Dedifferentiated amniotic fluid mesenchymal stem cell (primary cell): Measurements from ENCODE around the gene CAMTA1.

Experiments
- DNase-seq: peaks from one replicate; pipeline ENCODE4 v3.0.0-alpha.2; 2016; ENCODE audit errors: extremely low spot score

Gene CAMTA1

DNA sequence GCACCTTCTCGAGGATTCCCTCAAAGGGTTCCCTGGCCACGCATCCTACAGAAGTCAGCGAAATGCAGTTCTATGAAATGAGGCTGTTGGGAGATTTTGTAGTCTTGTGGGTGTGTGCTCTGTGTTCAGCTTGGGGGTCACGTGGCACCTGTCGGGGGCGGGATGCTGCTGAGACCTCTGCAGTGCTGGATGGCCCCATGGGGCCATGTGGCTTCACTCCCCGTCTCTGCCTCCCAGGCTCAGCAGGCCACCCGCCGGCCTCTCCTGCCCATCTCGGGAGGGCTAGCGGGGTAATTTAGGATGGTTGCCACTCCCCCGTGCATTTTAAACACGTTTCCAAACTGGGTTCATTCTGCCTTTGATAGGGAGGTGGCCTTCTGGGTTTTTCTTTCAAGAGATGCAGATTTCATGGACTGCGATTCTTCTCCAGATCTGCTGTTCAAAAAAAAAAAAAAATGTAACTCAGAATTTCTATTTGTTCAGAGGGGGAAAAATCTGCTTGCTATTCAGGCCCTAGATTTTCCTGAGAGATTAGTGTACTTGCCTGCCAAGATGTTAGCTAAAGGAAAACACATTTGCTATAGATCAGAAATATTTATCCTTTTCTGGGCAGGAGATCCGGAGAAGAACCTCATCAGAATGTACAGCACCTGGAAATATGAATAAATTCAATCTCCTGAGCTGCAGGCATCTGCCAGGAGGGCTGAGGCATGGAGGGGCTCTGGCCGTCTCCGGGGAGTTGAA lies 708.6 kb downstream of the CAMTA1 start:
- no peak for DNase-seq

DNA sequence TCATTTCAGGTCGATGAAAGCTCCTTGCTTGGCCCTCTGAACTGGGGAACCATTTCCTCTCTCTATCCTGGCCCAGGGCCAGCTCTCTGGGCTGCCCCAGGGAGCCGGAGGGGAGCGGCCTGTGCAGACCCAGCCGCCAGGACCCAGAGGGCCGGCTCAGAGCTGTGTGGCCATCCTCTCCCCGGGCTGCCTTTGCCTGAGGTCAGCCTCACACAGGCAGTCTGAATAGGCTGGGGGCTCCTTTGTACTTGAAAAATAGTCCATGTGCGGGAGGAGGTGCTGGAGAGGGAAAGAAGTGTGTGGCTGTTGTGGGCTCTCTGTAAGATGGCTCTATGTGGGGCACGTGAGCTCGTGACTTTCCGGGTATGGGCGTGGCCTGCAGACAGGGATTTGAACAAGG lies 710.7 kb downstream of the CAMTA1 start:
- DNase-seq = no peak

DNA sequence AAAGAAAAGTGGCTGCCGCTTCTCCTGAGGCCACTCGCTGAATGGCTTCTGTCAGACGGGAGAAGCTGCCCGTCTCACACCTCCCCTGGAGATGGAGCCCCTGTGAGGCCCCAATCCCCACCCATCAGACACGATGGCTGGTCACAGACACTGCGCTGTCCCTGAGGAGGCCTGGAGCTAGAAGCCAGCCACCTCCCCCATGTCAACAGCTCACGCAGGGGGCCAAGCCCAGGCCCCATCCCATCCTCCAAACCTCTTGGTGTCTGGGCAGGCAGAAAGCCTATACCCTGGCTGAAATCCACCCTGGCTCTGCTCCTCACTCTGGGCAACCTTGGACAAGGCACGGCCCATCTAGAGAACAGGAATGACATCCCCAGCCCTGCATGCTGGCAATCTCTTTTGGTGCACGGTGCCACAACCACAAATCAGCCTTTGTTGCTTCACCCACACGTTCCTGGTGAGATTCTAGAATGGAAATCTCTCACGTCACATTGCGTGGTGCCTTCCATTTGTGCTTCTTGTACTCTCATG lies 711.9 kb downstream of the CAMTA1 start:
- DNase-seq = no peak

DNA sequence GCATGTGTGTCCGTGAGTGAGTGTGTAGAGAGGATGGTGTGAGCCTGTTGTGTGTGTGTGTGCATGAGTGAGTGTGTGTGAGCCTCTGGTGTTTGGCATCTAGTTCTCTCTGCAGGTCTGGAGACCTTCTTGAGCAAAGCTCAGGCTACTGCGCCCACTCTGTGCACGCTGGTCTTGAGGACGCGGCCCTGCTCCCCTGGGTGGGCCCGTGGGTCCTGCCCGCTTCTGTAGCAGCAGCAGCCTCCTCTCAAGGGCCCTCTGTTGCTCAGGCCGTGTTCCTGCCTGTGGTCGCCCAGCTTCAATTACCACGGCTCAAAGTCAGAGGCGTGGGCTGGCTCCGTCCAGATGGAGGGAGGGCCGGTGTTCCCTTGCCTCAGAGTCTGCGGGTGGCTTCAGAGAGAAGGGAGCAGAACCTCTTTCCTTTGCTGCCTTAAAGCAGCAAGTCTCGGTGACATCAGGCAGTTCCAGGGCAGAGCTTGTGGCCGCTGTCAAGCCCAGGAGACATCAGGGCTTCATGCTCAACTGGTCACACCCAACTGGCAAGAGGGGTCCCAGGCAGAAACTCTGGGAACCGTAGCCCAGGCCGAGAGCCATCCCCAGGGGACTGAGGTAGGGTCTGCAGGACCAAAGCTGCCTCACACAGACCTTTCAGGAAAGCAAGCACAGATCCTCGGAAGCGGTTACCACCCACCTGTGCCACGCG lies 715.3 kb downstream of the CAMTA1 start:
- no peak for DNase-seq

DNA sequence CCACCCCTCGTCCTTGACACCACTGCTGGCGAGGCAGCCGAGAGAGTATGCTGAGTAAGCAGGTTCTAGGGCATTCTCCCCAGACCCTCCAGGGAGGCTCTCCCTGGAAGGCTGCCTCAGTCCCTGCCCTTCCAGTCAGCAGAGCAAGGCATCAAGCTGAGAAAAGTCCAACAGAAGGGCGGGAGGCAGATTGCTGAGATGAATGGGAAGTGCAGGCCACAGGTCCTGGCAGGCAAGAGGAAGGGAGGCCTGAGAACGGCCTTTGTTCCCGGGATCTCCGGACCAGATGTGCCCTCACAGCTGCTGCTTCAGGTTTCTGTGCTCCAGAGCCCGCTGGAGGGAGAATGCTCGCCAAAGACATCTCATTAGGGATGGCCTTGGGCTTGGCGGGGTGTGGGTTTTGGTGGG lies 715.8 kb downstream of the CAMTA1 start:
- DNase-seq = no peak

DNA sequence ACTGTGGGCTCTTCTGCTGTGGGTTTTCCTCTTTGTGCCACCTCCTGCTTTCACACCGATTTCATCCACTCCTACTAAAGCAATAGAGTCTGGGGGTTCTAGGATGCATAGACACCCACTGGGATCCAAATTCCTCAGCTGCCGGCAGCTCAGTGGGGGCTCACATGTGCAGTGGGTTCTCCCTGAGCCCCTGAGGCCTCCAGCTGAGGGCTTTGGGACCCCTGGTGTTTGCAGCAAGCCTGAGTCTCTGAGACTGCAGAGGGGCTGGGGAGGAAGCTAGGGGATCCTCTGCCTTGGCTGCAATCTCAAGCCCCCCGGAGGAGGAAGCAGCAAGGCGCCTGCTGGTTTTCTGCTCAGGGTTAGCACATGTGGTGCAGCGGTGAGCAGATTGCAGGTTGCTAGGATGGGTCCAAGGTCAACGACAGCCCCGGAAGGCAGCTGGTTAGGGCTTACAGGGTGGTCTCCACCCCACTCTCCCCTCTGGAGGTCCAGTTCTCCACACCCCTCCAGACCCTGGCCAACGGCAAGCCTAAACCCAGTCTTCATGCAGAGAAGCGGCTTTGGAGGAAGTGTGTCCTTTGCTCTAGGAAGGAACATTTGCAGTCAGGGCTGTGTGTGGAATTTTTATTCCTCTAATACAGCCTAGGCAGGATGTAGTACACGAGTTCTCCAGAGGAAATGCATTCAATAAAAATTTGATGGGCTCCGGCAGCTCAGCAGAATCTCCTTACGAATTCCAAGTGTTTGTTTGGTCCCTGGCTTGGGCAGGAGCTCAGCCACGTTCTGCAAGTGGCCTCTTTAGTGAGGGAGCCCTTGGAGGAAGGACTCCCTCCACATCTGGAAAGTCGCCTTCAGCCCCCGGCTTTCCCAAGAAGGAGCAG lies 716.7 kb downstream of the CAMTA1 start:
- DNase-seq = no peak

DNA sequence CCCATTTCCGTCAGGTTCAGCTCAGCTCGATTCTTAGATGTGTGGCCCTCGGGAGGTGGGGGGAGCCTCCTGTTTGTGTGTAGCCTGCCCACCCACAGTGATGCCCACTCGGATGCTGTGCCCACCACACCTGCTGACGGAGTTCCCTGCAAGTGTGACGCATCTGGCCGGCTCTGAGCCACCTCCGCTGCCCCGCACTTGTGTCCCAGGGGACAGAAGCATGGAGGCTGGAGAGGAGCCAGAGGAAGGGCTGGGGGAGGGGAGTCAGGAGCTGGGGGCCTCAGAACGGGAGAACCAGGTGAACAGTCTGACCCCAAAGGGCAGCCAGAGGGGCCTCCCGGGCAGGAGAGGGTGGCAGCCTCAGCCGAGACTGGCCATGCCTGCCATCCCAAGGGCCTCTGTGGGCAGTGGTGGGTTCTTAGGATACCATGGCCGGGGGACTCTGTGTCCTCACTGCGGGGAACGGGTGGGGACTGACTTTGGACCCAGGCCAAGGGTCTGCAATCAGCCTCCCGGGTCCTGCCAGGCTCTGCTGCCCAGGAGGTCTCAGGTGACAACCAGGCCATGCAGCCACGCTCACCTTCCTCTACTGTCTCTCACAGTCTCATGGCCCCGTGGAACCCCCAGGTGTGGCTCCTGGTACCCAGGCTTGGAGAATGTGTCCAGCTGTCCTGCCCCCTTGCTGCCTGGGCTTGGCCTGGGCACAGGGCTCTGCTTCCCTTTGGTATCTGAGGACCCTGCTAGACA lies 718.6 kb downstream of the CAMTA1 start:
- no peak for DNase-seq

DNA sequence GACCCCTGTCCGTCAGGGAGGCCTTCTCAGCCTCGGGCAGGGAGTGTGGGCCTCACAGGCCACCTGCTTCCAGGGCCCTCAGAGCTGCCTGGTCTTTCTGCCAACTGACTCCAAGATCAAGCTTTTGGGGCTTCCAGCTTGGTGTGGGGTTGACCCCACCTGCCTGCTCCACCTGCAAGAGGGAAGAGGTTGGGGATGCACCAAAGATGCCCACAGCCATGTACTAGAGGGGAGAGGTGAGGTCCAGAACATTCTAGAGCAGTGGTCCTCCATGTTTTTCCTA lies 719.1 kb downstream of the CAMTA1 start:
- DNase-seq = no peak

DNA sequence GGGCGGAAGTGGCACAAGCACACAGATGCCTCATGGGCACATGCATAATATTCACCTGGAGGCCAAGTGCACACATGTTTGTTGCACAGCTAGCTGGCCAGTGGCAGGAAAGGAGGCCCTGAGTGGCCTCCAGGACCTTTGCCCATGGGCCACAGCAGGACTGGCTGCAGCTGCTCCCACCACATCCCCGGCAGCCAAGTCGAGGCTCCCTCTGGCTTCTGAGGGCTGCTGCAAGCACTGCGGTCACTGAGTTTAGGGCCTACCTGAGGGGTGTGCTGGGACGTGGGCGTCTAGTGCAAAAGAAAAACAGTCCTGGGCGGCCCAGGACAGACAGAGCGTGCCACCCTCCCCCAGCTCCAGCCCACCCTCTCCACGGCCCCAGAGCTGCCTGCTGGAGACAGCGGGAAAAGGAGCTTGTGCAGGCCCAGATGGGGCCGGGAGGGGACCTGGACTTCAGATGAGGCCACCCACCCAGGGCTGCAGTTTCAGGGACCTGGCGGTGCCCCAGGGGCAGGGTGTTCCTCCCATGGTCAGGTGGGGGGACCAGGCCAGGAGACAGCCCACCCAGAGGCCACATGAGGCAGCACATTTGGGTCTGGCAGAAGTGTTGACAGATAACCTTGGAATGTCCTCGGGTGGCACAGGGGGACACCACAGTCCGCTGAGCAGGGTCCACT lies 720.0 kb downstream of the CAMTA1 start:
- DNase-seq = no peak

DNA sequence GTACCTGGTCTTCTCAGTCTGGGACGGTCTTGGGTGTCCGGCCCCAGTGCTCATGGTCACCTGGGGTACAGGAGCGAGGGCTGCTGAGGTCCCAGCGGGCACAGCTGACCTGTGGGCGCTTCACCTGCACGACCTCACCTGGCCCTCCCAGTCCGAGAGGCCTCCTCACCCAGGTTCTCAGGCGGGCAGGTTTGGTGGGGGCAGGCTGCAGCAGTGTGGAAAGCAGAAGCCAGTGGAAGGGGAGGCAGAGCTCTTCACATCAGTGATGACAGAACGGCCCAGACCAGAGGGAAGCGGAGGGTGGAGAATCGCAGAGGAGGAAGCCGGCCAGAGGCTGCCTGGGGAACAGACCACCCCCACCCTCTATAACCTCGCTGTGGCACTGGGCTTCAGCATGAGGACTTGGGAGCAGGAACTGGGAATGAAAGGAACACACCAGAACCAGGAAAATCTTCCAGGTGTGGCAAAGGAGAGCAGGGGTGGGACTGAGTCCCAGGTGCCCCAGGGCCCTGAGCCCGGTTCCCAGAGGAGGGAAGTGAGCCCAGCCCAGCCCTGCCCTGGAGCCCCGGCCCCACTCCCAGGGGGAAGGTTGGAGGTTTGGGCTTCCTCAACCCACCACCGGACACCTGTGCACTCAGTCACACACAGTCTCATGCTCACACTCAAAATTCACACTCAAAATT lies 720.7 kb downstream of the CAMTA1 start:
- no peak for DNase-seq

DNA sequence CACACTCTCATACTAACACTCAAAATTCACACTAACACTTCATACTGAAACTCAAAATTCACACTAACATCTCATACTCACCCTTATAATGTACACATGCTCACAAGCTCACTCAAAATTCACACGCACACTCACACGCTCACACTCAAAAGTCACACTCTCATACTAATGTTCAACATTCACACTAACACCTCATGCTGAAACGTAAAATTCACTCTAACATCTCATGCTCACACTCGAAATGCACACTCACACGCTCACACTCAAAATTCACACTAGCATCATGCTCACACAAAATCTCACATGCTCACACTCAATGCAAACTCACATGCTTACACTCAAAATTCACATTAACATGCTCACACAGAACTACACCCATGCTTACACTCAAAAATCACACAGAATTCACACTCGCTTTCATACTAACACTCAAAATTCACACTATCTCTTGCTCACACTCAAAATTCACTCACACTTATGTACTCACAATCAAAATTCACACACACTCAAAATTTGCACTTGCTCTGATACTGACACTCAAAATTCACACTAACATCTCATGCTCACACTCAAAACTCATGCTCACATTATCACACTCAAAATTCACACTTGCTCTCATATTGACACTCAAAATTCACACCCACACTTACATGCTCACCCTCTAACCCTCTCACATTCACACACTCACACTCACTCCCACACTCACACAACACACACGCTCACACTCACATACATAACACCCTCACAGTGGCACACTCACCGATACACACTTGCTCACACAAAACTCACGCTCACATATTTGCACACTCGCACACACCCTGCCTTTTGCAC lies 721.4 kb downstream of the CAMTA1 start:
- no peak for DNase-seq

DNA sequence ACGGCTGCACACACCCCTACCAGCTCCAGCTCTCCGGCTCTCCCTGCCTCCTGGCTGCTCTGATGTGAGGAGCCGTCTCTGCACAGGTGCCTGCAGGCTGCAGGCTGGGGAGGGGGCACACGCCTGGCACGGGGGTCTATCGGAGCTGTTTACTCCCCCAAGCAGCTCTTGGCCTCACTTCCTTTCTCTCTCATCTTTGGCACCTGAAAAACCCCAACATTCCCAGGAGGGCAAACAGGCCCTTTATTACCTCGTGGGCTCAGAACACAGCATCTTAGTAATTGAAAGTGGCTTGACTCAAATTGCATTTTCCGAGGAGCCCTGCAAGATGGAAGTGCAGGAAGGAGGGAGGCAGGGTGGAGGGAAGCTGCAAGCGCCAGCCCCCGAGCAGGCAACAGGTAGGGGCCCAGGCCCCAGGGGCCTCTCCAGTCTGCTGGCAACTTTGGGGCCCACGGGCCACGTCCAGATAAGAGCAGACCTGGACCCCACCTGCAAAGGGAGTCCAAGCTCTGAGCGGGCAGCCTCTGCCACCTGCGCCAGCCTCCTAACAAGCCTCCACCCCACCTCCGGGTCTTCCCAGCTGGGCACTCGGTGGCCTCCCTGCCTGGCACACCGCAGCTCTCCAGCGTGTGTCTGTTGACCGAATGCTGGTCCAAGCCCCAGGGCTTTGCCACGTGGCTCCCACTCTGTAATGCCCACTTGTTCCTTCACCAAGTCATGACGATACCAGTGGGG lies 722.2 kb downstream of the CAMTA1 start:
- no peak for DNase-seq

DNA sequence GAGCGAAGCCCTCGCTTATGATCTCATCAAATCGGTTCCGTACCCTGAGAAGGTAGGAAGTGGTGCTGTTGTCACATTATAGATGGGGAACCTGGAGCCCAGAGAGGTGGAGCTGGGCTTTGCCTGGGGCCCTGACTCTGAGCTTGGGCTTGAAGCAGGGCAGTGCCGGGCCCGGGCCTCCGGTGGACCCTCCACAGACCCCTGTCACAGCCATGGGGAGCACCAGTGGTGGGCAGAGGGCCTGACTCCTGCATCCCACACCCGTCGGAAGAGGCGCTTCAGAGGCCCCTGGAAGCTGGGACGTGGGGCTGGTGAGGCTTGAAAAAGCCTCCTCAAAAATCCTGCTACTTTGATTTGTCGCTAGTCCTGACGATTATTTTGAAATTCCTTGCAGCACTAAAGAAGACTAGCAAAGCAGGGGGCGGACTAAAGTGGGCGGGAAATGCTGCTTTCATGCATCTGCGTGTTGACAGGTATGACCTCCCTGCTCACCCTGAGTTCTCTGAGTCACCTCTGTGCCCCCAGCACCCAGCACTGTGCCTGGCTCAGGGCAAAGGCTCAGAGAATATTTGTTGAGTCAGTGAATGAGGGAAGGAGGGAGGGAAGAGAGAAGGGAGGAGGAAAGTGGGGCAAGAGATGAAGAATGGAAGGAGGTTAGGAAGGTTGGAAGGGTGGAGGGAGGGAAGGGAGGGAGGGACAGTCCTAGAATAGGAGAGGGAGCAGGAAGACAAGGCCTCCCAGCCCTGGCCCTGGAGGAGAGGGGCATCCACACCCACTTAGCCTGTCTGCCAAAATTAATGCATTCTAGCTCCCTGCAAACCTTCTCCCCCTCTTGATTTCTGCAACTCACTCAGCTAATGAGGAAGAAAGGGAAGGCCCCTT lies 723.0 kb downstream of the CAMTA1 start:
- DNase-seq = no peak

DNA sequence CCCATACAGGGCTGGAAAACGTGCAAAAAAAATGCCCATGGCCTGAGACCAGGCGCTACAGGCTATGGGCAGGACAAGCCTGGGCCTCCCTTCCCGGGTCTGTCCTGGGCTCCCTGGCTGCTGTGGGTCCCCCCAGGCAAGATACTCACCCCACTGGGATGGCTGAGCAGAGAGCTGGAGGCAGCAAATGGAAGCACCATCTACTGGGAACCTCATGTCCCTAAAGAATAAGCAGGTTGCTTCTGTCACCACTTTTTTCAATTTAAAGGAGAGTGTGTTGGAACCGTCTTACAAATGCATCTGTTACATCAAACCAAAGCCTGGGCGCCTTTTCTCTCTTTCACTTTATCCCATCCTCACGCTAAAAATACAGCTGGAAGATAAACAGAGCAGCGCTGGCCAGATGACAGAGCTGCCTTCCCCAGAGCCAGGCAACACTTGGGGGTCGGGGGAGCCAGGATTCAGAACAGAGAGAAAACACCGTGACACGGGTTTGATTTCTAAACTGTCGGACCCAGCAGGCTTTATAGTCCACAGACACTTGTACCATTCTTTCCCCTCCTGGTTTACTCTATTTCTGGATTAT lies 723.8 kb downstream of the CAMTA1 start:
- DNase-seq = no peak

DNA sequence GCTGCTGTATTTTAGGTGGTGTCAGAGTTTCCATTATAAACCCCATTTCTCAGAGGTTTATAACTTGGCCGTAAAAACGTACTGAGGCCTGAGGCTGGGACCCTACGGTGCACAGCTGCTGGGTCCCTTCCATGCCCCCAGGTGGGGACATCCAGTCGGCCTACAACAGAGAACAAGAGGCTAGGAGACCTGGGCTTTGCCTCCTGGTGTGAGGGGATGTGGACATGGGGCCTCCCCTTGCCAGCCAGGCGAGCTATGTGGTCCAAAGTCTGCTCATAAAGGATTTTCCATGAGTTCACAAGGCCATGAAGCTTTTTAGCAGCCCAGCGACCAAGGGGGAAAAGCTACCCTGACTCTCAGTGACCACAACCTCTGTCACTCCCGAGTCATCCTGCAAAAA lies 724.3 kb downstream of the CAMTA1 start:
- DNase-seq = no peak

DNA sequence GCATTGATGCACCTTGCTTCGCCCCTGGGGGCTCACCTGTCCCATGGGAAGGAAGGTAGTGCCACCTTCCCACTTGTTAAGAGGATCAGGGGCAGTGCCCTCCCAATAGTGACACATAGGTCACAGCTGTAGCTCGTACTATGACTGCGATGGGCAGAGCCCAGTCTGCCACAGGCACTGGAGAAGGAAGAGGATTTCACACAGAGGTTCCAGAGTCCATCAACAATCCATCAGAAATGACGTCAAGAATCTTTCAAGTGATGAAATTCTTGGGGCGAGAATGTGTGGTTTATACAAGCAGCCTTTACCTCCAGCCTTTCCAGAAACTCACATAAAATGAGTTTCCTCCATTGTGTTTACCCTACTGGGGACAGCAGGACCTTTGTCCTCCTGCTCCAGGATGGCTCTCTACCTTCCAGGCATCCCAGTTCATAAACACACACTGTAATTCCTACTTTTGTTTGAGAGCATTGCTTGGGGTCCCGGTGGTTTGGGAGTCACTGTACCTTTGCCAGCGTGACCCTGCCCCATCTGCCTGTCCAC lies 725.2 kb downstream of the CAMTA1 start:
- no peak for DNase-seq

DNA sequence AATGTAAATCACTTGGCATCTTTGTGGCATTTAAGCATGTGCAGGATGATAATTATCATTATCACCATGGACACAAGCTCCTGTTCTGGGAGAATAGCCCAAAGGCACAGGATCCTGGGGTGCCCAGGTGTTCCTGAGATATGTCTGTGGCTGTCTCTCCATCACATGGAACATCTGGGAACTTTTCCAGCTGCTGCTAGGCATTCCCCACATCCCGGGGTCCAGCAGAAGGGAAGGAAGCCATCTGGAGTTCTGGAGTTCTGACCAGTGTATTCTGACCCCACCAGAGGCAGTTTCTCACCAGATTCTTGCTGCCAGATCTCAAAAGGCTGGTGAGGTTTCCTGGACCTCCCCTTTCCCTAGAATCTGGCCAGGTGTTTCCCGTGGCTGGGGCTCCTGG lies 726.1 kb downstream of the CAMTA1 start:
- DNase-seq = no peak
